Measurements from ENCODE around the gene PTPN14.

- TF ChIP-seq CTCF (IDR thresholded peaks at IDR 0.05) (no peak), POLR2A (IDR thresholded peaks at IDR 0.05) (no peak)
Measured at GRCh38 chr1:214568328-214568727, 16.9 kb upstream of the PTPN14 start.

Measured in lower leg skin (tissue), 3 donors.